Inflammatory macrophage (primary cell): ENCODE data around the gene EIF3L.

Experiments used
- DNase-seq, 2 donors: peaks; one replicate each; pipeline ENCODE4 v3.0.0-alpha.2; 2020 to 2022

The EIF3L gene

GRCh38 chr22:37906364-37907008, 57.3 kb downstream of the EIF3L start:
- DNase-seq, result peak in 1 of 2 donors; percentile 42

DNA sequence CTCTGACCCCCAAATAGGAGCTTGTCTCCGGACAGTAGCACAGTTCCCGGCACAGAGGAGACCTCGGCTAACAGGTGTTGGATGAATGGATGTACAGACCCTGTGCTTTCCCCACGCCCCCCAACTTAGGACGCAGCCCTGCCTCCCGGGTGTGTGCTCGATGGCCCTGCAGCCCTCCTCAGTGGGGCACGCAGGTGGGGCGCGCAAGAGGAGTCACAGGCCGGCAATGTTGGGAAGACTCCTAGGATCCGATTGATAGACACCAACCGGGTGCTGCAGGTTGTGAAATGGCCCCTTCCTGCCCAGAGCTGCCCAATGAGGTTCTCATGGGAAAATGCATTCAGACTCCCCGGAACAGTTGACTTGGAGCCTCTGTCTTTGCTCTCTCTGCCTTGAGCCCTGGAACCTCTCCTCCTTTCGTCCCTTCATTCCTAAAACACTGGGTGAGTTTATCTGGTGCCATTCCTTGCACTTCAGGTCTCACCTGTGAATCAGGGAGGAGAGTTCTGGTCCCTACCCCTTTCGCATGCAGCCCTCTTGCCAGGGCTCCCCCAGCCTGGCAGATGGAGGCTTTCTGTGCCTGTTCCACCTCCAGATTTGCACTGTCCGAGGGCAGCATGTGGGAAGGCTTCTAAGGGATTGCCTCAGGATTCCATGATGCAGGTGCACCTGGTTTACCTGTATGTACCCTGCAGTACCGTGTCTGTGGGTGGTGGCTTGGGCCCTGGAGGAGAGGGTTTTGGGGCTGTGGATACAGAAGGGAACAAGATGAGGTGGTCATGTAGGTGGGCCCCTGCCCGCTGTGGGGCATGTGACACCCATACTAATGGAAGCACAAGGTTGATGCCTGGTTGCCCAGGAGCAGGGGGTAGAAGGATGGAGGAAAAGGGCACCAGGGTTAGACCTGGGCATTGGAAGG, 58.1 kb downstream of the EIF3L start:
- DNase-seq, result peak in 1 of 2 donors; percentile 26

DNA sequence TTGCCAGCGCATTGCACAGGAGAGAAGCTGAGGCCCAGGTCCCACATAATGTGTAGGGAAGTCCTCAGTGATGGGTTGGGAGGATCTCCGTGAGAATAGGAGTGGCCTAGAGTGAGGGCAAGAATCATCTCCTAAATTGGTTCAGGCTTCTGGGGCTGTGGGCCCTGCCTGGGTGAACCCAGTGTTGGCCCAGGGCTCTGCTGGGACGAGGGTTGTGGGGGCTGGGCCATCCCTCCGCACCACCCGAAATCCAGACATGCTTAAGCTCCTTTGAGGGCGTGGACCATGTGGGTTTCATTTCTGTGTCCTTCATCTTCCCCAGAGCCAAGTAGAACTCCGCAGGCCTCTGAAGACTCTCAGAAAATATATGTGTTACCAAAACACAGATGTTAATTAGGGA, 60.5 kb downstream of the EIF3L start:
- DNase-seq, result no peak

DNA sequence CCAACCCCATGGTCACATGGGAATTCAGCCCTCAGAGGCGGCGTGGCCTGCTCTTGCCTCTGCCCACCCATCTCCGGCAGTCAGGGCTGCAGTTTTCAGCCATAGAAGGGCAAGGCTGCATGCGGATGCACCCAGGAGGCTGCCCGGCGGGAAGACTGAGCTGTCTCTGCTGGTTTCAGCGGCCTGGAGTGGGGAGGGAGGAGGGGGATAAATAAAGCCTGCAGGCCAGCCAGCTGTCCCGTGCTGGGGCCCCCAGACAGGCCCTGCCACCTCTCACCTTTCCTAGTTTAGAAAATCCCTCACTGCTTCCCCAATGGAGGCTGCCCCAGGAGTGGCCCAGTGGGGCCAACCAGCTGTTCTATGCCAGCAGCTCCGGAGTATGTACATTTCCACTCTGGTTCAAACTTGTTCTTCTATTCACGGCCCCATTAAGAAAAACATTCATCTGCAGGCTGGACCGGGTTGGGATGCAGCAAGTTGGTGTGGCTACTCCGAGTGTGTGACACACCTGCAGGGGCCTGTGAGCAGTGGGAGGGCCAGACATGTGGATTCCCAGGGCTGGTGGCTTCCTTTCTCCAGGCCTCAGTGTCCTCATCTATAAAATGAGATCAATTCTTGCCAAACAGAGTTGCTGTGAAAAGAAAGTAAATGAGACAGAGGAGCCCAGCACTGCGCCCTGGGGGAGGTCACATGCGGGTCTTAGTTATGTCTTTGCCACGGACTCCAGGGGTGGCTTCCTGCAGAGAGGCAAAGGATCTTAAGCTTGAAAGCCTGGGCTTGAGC, 61.9 kb downstream of the EIF3L start:
- no peak for DNase-seq

- DNase-seq, result no peak
These were observed 62.5 kb downstream of the EIF3L start for GRCh38 chr22:37911697-37912096.

- DNase-seq, result no peak
These were observed 63.0 kb downstream of the EIF3L start for GRCh38 chr22:37912171-37912570.

- peak in 1 of 2 donors; percentile 46 for DNase-seq
These were observed 64.1 kb downstream of the EIF3L start for GRCh38 chr22:37913233-37913721.

DNA sequence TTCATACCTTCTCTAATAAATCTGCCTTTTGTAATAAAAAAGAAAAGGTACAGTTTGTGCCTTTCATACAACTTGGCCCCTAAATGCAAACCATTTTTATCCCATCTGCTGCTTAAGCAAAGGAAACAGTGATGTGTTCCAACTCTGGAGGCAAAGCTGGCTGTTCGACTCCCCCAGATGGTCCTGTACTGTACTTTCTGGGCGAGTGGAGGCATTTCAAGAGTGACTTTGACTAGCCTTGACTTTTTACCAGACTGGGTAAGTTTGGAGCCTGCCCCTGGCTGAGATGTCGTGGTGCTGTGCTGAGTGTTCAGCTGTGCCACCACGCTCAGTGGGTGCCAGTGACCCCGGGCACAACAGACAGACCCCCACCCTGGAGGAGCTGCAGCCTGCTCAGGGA, 67.1 kb downstream of the EIF3L start:
- DNase-seq, result no peak

DNA sequence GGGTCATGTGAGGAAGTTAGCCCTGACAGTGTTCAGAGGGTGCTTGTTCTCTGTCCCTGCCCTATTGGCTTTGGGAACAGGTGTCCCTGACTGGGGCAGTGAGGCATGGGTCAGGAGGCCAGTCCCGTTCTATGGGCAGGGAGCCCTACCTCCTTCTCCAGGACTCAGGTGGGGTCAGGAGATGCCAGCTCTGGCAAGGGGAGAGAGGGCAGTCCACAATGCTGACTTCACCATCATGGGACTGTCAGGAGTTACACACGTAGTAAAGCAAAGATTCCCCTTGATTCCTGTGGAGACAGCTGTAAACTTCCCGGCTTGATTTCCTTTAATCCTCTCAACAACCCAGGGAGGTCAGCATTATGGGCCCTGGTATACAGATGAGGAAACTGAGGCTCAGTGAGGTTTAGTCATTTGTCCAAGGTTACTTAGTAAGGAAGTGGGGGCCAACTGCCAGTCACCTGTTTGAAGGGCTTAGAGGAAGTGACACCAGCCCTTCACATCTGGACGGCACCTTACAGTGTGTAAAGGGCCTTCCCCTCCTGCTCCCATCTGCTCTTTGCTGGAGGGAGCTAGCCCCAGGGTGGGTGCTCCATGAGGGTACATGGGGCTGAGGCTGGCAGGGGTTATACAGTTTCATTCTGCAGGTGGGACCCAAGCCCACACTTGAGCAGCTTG, 68.8 kb downstream of the EIF3L start:
- DNase-seq, result no peak

- DNase-seq, result no peak
These were observed 69.5 kb downstream of the EIF3L start for GRCh38 chr22:37918580-37919270.

DNA sequence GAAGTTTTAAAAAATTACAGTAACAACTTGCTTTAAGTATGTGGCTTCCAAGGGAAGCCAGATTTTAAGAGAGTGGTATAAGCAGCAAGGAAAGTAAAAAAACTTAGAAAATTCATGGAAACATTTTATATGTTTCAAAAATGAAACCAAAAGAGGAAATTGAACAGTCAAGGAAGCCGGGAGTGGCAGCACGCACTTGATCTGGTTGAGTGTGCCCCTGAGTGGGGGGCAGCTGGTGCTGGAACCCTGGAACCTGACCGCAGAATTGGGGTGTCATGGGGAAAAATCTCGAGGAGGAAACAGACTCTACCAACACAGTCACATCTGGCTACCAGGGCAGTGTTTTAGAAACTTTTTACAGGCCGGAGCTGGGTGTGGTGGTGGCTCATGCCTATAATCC, 70.9 kb downstream of the EIF3L start:
- DNase-seq, result peak; percentile 10 to 40

- no peak for DNase-seq
These were observed 73.0 kb downstream of the EIF3L start for GRCh38 chr22:37922191-37922590.

DNA sequence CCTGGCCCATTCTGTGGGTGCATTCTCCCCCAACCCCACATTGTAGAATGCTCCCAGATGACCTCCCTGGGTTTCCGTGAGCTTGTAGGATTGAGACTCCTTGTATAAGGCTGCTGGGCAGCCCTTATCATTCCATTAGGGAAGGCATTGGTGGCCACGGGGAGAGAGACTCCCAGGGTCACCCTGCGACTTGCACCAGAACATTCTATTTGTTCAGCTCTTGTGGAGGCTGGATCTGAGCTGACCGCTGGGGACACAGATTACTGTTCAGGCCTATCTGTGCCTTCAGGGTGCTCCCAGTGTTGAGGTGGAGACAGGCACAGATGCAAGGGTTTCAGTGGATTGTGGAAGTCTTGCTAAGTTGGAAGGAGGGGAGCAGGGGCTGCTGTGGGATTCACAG, 74.7 kb downstream of the EIF3L start:
- no peak for DNase-seq

DNA sequence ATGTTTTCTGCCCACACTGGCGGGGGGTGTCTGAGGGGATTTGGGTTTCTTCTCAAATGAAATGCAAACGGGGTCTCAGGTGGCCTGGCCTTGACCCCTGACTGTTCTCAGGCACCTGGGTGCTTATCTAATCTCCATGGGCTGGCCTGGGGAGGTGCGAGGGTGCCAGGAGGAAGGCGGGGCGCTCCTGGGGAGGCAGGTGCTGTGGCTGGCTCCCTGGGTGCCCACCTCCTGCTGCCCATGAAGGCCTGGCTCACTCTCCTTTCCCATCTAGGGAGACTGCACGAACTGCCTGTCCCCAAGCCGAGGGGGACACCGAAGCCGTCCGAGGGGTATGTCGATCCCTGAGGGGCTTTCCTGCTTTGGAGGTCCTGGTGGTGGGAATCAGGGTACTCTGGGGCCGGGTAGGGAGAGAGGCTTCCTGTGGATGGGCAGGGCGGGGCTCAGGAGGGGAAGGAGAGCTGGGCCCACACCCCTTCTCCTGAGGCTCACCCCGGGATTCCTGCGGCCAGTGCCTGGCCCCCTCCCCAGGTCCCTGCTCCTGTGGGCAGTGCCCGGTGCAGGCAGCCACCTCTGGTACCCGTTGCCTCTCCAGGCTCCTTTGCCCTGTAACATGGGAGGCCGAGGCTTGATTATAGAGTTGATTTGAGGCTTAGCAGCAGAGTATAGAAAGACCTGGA, 75.3 kb downstream of the EIF3L start:
- no peak for DNase-seq

- no peak for DNase-seq
These were observed 76.1 kb downstream of the EIF3L start for GRCh38 chr22:37925330-37925729.

DNA sequence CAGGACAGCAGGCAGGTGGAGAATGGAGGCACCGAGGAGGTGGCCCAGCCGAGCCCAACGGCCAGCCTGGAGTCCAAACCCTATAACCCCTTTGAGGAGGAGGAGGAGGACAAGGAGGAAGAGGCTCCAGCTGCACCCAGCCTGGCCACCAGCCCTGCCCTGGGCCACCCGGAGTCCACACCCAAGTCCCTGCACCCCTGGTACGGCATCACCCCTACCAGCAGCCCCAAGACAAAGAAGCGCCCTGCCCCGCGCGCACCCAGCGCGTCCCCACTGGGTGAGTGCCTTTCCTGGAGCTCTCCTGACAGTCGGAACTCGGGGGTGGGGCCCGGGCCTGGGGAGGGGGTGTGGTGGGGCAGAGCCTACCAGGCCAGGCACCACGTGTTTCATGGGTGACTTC, 76.5 kb downstream of the EIF3L start:
- no peak for DNase-seq

DNA sequence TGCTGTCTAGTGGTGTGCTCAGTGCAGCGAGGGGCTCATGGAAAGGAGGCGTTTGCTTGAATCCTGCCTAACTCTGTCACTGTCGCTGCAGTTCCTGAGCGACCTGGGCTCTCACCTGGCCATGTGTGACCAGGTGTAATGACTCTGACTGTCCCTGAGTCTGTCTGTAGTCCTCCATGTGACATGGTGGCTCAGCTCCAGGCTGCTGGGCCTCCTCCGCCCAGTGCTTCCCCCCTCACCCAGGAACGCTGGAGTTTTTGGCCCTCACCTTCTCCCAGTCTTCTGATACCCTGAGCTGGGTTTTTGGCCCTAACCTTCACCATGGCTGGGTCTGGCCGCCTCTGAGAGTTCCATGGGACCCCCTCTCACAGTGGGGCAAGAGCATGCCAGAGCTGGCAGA, 77.1 kb downstream of the EIF3L start:
- DNase-seq, result no peak

DNA sequence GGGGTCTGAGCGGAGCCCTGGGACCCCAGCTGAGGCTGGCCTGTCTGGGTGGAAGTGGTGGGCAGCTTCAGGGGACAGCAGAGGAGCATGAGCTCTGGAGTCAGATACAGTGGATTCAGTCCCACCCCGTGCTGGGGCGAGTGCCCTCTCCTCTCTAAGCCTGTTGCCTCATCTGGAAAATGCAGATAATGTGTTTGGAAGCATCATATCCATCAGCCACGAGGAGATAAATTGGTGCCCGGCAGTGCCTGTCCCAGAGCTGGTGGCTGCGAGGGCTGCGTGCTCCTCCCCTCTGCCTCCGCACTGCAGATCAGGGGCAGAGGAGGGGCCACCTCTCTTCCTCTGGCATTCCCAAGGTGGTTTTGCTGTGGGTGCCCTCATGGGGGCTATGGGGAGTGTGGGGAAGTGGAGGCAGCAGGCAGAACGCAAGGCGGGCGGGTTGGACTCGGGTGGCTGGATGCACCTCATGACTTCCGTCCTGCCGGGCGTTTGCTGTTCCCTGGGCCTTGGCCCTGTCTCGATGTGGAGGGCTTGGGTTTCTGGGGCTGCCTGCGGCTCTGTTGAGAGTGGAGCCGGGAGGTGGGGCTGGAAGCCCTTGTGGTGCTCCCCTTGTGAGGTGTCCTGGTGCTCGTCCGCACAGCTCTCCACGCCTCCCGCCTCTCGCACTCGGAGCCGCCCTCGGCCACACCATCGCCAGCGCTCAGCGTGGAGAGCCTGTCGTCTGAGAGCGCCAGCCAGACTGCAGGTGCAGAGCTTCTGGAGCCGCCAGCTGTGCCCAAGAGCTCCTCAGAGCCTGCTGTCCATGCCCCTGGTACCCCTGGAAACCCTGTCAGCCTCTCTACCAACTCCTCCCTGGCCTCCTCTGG, 77.8 kb downstream of the EIF3L start:
- DNase-seq, result no peak

DNA sequence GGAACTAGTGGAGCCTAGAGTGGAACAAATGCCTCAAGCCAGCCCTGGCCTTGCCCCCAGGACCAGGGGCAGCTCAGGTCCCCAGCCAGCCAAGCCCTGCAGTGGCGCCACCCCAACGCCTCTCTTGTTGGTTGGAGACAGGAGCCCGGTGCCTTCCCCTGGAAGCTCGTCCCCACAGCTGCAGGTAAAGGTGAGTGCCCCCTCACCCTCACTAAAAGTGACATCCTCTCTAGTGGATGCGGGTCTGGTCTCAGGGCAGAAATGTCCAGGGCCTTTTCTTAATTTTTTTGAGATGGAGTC, 78.4 kb downstream of the EIF3L start:
- no peak for DNase-seq

DNA sequence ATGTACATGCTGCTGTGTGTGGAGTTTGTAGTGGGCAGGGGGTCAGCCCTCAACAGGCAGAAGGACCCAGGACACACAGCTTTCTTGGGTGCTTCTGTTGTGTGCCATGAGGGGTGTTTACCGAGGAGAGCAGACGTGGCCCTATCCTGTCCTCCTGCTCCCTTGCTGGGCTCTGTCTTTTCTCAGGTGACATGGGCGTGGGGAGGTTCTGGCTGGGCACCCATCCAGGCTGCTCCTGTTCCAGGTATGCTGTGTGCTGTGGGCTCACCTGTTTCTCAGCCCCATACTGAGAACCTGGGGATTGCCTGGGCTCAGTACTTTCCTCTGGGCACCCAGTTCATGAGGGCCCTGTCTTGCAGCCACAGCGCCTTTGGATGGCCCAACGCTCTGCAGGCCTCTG, 80.2 kb downstream of the EIF3L start:
- no peak for DNase-seq
